HCT116 (cell line): ENCODE measurements around the gene ZNF618.

Experiments
- ZNF274 ChIP-seq: fragments of 200-500 bp; sonication (Bioruptor generic); IDR thresholded peaks from 2 replicates; pipeline ENCODE4 v1.6.1; 2014; ENCODE audit warnings: mild to moderate bottlenecking, low read depth, low read length, inconsistent platforms
- TF ChIP-seq, protein P1 (sequence below), 3 experiments: fragments of 200-600 bp in 1 of 3; sonication (generic) in 1 of 3; IDR thresholded peaks in 2 of 3; conservative IDR thresholded peaks in 1 of 3; 2 replicates each; pipeline ENCODE4 v1.5.1; 2012 to 2017; ENCODE audit warnings: low read depth in 2 of 3, low read length in 2 of 3, antibody characterized with exemption in 1 of 3, borderline replicate concordance in 1 of 3, control low read depth in 1 of 3, mild to moderate bottlenecking in 1 of 3, mixed read lengths in 1 of 3, mixed run types in 1 of 3, moderate library complexity in 1 of 3; ENCODE audit not compliant: insufficient read depth in 1 of 3
- TF ChIP-seq, protein P2 (sequence below): IDR thresholded peaks from 2 replicates; pipeline ENCODE4 v1.6.1; 2012; ENCODE audit warnings: low read depth

DNA sequence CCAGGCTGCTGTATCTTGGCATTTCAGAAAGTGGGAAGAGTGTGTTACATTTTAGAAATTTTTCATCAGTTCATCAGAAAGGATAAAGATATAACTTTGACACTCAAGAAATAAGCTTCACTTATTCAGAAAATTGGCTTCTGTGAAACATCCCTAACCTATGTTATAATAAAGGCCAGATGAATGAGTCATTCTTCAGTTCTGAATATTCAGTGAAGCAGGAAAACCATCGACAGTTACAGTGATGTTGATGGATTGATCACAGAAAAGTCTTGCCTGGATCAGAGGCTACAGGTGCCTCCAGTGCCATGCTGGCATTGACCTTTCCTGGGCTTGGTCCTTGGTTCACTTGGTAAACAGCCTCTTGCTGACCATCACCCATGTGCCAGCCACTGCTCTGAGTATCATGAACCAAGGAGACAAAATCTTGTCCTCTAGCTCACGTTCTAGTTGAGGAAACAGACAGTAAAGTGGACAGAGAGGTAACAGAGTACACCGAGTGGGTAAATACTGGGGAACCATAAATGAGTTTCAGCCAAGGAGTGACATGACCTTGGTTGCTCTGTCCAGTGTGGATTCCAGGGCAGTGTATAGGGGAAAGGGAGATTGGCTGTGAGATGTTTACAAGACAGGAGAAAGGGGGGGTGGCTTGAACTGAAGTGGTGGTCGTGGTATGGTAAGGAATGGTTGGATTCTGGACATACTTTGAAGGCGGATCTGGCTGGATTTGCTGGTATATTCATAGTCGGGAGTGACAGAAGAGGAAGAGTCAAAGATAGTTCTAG is 103.4 kb downstream of the ZNF618 start:
- TF ChIP-seq, protein P1, sequence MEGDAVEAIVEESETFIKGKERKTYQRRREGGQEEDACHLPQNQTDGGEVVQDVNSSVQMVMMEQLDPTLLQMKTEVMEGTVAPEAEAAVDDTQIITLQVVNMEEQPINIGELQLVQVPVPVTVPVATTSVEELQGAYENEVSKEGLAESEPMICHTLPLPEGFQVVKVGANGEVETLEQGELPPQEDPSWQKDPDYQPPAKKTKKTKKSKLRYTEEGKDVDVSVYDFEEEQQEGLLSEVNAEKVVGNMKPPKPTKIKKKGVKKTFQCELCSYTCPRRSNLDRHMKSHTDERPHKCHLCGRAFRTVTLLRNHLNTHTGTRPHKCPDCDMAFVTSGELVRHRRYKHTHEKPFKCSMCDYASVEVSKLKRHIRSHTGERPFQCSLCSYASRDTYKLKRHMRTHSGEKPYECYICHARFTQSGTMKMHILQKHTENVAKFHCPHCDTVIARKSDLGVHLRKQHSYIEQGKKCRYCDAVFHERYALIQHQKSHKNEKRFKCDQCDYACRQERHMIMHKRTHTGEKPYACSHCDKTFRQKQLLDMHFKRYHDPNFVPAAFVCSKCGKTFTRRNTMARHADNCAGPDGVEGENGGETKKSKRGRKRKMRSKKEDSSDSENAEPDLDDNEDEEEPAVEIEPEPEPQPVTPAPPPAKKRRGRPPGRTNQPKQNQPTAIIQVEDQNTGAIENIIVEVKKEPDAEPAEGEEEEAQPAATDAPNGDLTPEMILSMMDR (IDR thresholded peaks at IDR 0.05 in 2 of 3, conservative IDR thresholded peaks at IDR 0.05 in 1 of 3; ENCODE audit: borderline replicate concordance in 1 of 3, insufficient read depth in 1 of 3, low read depth in 2 of 3, low read length in 2 of 3), result no peak
- TF ChIP-seq ZNF274, result no peak
- TF ChIP-seq, protein P2, sequence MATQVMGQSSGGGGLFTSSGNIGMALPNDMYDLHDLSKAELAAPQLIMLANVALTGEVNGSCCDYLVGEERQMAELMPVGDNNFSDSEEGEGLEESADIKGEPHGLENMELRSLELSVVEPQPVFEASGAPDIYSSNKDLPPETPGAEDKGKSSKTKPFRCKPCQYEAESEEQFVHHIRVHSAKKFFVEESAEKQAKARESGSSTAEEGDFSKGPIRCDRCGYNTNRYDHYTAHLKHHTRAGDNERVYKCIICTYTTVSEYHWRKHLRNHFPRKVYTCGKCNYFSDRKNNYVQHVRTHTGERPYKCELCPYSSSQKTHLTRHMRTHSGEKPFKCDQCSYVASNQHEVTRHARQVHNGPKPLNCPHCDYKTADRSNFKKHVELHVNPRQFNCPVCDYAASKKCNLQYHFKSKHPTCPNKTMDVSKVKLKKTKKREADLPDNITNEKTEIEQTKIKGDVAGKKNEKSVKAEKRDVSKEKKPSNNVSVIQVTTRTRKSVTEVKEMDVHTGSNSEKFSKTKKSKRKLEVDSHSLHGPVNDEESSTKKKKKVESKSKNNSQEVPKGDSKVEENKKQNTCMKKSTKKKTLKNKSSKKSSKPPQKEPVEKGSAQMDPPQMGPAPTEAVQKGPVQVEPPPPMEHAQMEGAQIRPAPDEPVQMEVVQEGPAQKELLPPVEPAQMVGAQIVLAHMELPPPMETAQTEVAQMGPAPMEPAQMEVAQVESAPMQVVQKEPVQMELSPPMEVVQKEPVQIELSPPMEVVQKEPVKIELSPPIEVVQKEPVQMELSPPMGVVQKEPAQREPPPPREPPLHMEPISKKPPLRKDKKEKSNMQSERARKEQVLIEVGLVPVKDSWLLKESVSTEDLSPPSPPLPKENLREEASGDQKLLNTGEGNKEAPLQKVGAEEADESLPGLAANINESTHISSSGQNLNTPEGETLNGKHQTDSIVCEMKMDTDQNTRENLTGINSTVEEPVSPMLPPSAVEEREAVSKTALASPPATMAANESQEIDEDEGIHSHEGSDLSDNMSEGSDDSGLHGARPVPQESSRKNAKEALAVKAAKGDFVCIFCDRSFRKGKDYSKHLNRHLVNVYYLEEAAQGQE, result no peak
